ENCODE results near the gene NFIA. TPM values are rescaled to one million over a fixed set of nuclear protein-coding genes. Genes with fewer than 3 reads are reported as not detected.

The NFIA gene
- total RNA-seq, 1 donor from 2014 or later = 1.2 TPM

GRCh38 chr1:61208172-61208571 lies 125.8 kb downstream of the NFIA start:
- Mint-ChIP-seq H3K27me3 (peaks cover 40% of the 10 kb centered on the region), H3K36me3 (ENCODE audit: insufficient read depth) (no peaks in the 10 kb centered on the region), H3K9me3 (ENCODE audit: low read depth) (no peaks in the 10 kb centered on the region), H3K4me1 (ENCODE audit: low read depth) (no peaks in the 10 kb centered on the region), H3K27ac (no peak overlapping the region), H3K4me3 (ENCODE audit: low read depth) (no peak overlapping the region)
- DNase-seq (ENCODE audit: low spot score, unreplicated experiment) = no peak
- TF ChIP-seq CTCF (IDR thresholded peaks at IDR 0.05; ENCODE audit: unreplicated experiment) = no peak

- Mint-ChIP-seq H3K4me1 (ENCODE audit: low read depth) (no peaks in the 10 kb centered on the region), H3K27me3 (peaks cover 41% of the 10 kb centered on the region), H3K4me3 (ENCODE audit: low read depth) (no peak overlapping the region), H3K9me3 (ENCODE audit: low read depth) (no peaks in the 10 kb centered on the region), H3K27ac (no peak overlapping the region), H3K36me3 (ENCODE audit: insufficient read depth) (no peaks in the 10 kb centered on the region)
- no peak for DNase-seq (ENCODE audit: low spot score, unreplicated experiment)
- no peak for TF ChIP-seq CTCF (IDR thresholded peaks at IDR 0.05; ENCODE audit: unreplicated experiment)
Measured at GRCh38 chr1:61208831-61209230, 126.5 kb downstream of the NFIA start.

GRCh38 chr1:61210435-61211154 lies 128.2 kb downstream of the NFIA start:
- no peak overlapping the region for H3K27ac Mint-ChIP-seq
- H3K4me1 Mint-ChIP-seq (ENCODE audit: low read depth) = no peaks in the 10 kb centered on the region
- H3K9me3 Mint-ChIP-seq (ENCODE audit: low read depth) = no peaks in the 10 kb centered on the region
- TF ChIP-seq CTCF (IDR thresholded peaks at IDR 0.05; ENCODE audit: unreplicated experiment) = no peak
- no peak overlapping the region for H3K4me3 Mint-ChIP-seq (ENCODE audit: low read depth)
- H3K27me3 Mint-ChIP-seq = peaks cover 41% of the 10 kb centered on the region
- no peaks in the 10 kb centered on the region for H3K36me3 Mint-ChIP-seq (ENCODE audit: insufficient read depth)
- no peak for DNase-seq (ENCODE audit: low spot score, unreplicated experiment)

GRCh38 chr1:61213245-61214011 lies 131.1 kb downstream of the NFIA start:
- Mint-ChIP-seq H3K27me3 (peaks cover 24% of the 10 kb centered on the region), H3K4me1 (ENCODE audit: low read depth) (no peaks in the 10 kb centered on the region), H3K9me3 (ENCODE audit: low read depth) (no peaks in the 10 kb centered on the region), H3K27ac (no peak overlapping the region), H3K4me3 (ENCODE audit: low read depth) (no peak overlapping the region), H3K36me3 (ENCODE audit: insufficient read depth) (no peaks in the 10 kb centered on the region)
- no peak for DNase-seq (ENCODE audit: low spot score, unreplicated experiment)
- TF ChIP-seq CTCF (IDR thresholded peaks at IDR 0.05; ENCODE audit: unreplicated experiment) = no peak

GRCh38 chr1:61215119-61215518 lies 132.8 kb downstream of the NFIA start:
- Mint-ChIP-seq H3K27me3 (peaks cover 15% of the 10 kb centered on the region), H3K4me3 (ENCODE audit: low read depth) (no peak overlapping the region), H3K9me3 (ENCODE audit: low read depth) (no peaks in the 10 kb centered on the region), H3K4me1 (ENCODE audit: low read depth) (no peaks in the 10 kb centered on the region), H3K27ac (no peak overlapping the region), H3K36me3 (ENCODE audit: insufficient read depth) (no peaks in the 10 kb centered on the region)
- DNase-seq (ENCODE audit: low spot score, unreplicated experiment) = no peak
- TF ChIP-seq CTCF (IDR thresholded peaks at IDR 0.05; ENCODE audit: unreplicated experiment) = no peak

Measured in progenitor cell of endocrine pancreas (in vitro differentiated cells).